Measurements from ENCODE around the gene LENG9. TPM values are rescaled to one million over a fixed set of nuclear protein-coding genes. Genes with fewer than 3 reads are reported as not detected.
A peak's percentile ranks its signal among the peaks of the same experiment; 100 is the strongest.

The LENG9 gene
- total RNA-seq, 1 donor from 2014 or later = 10.3 TPM

GRCh38 chr19:54436628-54437252, 26.8 kb downstream of the LENG9 start:
- peaks cover 24% of the 10 kb centered on the region for H3K4me1 ChIP-seq
- no peak for DNase-seq (ENCODE audit: extremely low spot score in 2 of 2)
- no peak overlapping the region for H3K4me3 ChIP-seq
- no peaks in the 10 kb centered on the region for H3K27me3 ChIP-seq
- H3K27ac ChIP-seq = peak overlapping the region; percentile 26
- intact Hi-C loops (cut with DNase I) = no loop called here
- H3K36me3 ChIP-seq = no peaks in the 10 kb centered on the region
- no peaks in the 10 kb centered on the region for H3K9me3 ChIP-seq
- TF ChIP-seq CTCF (IDR thresholded peaks at IDR 0.05) (no peak), POLR2A (IDR thresholded peaks at IDR 0.05) (no peak), POLR2AphosphoS5 (IDR thresholded peaks at IDR 0.05; ENCODE audit: insufficient read depth in 1 of 2, low read depth in 1 of 2) (no peak)

DNA sequence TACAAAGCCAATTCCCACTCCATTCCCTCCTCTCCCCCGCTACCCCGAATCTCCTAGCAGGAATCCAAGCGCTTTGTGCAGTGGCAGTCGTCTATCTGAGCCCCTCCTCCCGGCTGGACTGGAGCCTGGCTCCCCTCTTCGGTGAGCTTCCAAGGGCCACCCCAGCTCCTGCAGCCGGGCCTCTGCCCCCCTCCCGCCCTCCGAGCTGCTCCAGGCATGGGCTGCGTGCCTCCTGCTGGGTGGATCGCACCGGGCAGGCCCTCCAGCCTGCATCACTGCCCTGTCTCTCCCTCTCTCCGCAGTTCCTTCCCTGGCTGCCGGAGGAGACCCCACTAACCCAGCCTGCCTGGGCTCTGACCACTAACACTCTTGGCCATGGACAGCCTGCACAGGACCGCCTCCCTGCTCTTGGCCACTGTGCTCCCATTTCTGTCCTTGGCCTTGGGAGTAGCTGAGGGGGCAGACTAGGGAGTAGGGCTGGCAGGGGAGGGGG, 27.5 kb downstream of the LENG9 start:
- Histone ChIP-seq H3K9me3 (no peaks in the 10 kb centered on the region), H3K27me3 (no peaks in the 10 kb centered on the region), H3K4me1 (peaks cover 31% of the 10 kb centered on the region), H3K27ac (peak overlapping the region; percentile 26), H3K36me3 (no peaks in the 10 kb centered on the region), H3K4me3 (no peak overlapping the region)
- intact Hi-C loops (cut with DNase I) = no loop called here
- no peak for DNase-seq (ENCODE audit: extremely low spot score in 2 of 2)
- TF ChIP-seq CTCF (IDR thresholded peaks at IDR 0.05) = no peak
- TF ChIP-seq POLR2A (IDR thresholded peaks at IDR 0.05) = no peak

DNA sequence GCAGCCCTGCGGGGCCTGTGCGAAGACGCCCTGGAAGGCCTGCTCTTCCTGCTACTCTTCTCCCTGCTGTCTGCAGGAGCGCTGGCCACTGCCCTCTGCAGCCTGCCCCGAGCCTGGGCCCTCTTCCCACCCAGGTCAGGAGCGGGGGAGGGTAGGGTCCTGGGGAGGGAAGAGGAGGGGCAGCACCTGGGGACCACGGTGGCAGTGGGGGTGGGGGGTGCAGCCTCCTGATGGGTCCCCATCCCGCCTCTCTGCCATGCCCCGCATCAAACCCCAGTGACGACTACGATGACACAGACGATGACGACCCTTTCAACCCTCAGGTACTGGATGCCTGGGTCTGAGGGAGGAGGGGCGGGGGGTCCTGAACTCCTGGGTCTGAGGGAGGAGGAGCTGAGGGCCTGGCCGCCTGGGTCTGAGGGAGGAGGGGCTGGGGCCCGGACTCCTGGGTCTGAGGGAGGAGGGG, 28.0 kb downstream of the LENG9 start:
- H3K27ac ChIP-seq = peak overlapping the region; percentile 26
- no peaks in the 10 kb centered on the region for H3K27me3 ChIP-seq
- peaks cover 36% of the 10 kb centered on the region for H3K4me1 ChIP-seq
- no peak for DNase-seq (ENCODE audit: extremely low spot score in 2 of 2)
- H3K36me3 ChIP-seq = no peaks in the 10 kb centered on the region
- H3K9me3 ChIP-seq = no peaks in the 10 kb centered on the region
- intact Hi-C loops (cut with DNase I) = no loop called here
- no peak for TF ChIP-seq CTCF (IDR thresholded peaks at IDR 0.05)
- no peak for TF ChIP-seq POLR2AphosphoS5 (IDR thresholded peaks at IDR 0.05; ENCODE audit: insufficient read depth in 1 of 2, low read depth in 1 of 2)
- no peak for TF ChIP-seq POLR2A (IDR thresholded peaks at IDR 0.05)
- no peak overlapping the region for H3K4me3 ChIP-seq

GRCh38 chr19:54434873-54435214, 28.7 kb downstream of the LENG9 start:
- Histone ChIP-seq H3K36me3 (no peaks in the 10 kb centered on the region), H3K4me3 (no peak overlapping the region), H3K27me3 (no peaks in the 10 kb centered on the region), H3K4me1 (peaks cover 43% of the 10 kb centered on the region), H3K9me3 (no peaks in the 10 kb centered on the region), H3K27ac (no peak overlapping the region)
- intact Hi-C loops (cut with DNase I) = no loop called here
- TF ChIP-seq CTCF (IDR thresholded peaks at IDR 0.05) (no peak), POLR2A (IDR thresholded peaks at IDR 0.05) (no peak), POLR2AphosphoS5 (IDR thresholded peaks at IDR 0.05; ENCODE audit: insufficient read depth in 1 of 2, low read depth in 1 of 2) (no peak)
- DNase-seq (ENCODE audit: extremely low spot score in 2 of 2) = no peak

- no peak overlapping the region for H3K4me3 ChIP-seq
- H3K4me1 ChIP-seq = peaks cover 44% of the 10 kb centered on the region
- peaks cover 2% of the 10 kb centered on the region for H3K27me3 ChIP-seq
- no peaks in the 10 kb centered on the region for H3K9me3 ChIP-seq
- DNase-seq (ENCODE audit: extremely low spot score in 2 of 2) = no peak
- intact Hi-C loops (cut with DNase I) = no loop called here
- H3K36me3 ChIP-seq = no peaks in the 10 kb centered on the region
- TF ChIP-seq POLR2AphosphoS5 (IDR thresholded peaks at IDR 0.05; ENCODE audit: insufficient read depth in 1 of 2, low read depth in 1 of 2) (no peak), CTCF (IDR thresholded peaks at IDR 0.05) (no peak), POLR2A (IDR thresholded peaks at IDR 0.05) (no peak)
- H3K27ac ChIP-seq = no peak overlapping the region
Observed at GRCh38 chr19:54434112-54434872, 29.3 kb downstream of the LENG9 start.
